SK-N-MC (cell line): Measurements from ENCODE around the gene APOC4.
"Not testable (repeated sequence)": the region's sequence is repeated elsewhere in the genome, so short reads cannot be mapped to it uniquely, and the experiment has no call there.

Experiments
- DNase-seq: peaks from one replicate; pipeline ENCODE4 v3.0.0-alpha.2; 2011; ENCODE audit warnings: low read depth, low spot score
- H3K27ac ChIP-seq: fragments of 200-600 bp; sonication (generic); 2 replicates; pipeline ENCODE4 v1.5.1; 2016; ENCODE audit warnings: mixed run types
- H3K36me3 ChIP-seq: fragments of 200-600 bp; sonication (generic); 2 replicates; pipeline ENCODE4 v1.6.1; 2017; ENCODE audit warnings: antibody characterized with exemption, low read length, mixed read lengths; ENCODE audit not compliant: insufficient read depth
- H3K4me3 ChIP-seq: fragments of 200-600 bp; sonication (generic); 2 replicates; pipeline ENCODE4 v1.5.1; 2016
- H3K9ac ChIP-seq: fragments of 200-600 bp; sonication (generic); 2 replicates; pipeline ENCODE4 v1.8.0; 2017; ENCODE audit warnings: mixed run types, mixed read lengths; ENCODE audit not compliant: insufficient read length
- H3K9me3 ChIP-seq: fragments of 200-600 bp; sonication (generic); 2 replicates; pipeline ENCODE4 v1.6.1; 2017; ENCODE audit warnings: low read depth, mild to moderate bottlenecking, antibody characterized with exemption, low read length, moderate library complexity, mixed read lengths
- EZH2 ChIP-seq: fragments of 200-600 bp; sonication (generic); IDR thresholded peaks from one replicate; pipeline ENCODE4 v1.6.1; 2017; ENCODE audit warnings: antibody characterized with exemption
- FOXP2 ChIP-seq: optimal IDR thresholded peaks from 2 replicates; pipeline ENCODE3; 2011; ENCODE audit warnings: mild to moderate bottlenecking, moderate library complexity; ENCODE audit not compliant: insufficient read depth; ENCODE audit errors: extremely low read length, control extremely low read depth
- POLR2AphosphoS5 ChIP-seq: IDR thresholded peaks from 2 replicates; pipeline ENCODE4 v1.6.1; 2012; ENCODE audit warnings: mild to moderate bottlenecking, low read depth, low read length, borderline replicate concordance

Gene APOC4

GRCh38 chr19:44968670-44969069, 26.6 kb downstream of the APOC4 start:
- no peaks in the 10 kb centered on the region for H3K9me3 ChIP-seq
- H3K36me3 ChIP-seq, result peaks cover 22% of the 10 kb centered on the region
- no peak for DNase-seq
- TF ChIP-seq EZH2, result no peak
- H3K4me3 ChIP-seq, result no peak overlapping the region
- no peak overlapping the region for H3K27ac ChIP-seq
- no peak overlapping the region for H3K9ac ChIP-seq

GRCh38 chr19:44969437-44969836, 27.4 kb downstream of the APOC4 start:
- Histone ChIP-seq H3K36me3 (peaks cover 28% of the 10 kb centered on the region), H3K9ac (no peak overlapping the region), H3K27ac (no peak overlapping the region), H3K4me3 (no peak overlapping the region), H3K9me3 (no peaks in the 10 kb centered on the region)
- no peak for DNase-seq
- TF ChIP-seq EZH2, result no peak
- no peak for TF ChIP-seq POLR2AphosphoS5
- TF ChIP-seq FOXP2, result no peak

DNA sequence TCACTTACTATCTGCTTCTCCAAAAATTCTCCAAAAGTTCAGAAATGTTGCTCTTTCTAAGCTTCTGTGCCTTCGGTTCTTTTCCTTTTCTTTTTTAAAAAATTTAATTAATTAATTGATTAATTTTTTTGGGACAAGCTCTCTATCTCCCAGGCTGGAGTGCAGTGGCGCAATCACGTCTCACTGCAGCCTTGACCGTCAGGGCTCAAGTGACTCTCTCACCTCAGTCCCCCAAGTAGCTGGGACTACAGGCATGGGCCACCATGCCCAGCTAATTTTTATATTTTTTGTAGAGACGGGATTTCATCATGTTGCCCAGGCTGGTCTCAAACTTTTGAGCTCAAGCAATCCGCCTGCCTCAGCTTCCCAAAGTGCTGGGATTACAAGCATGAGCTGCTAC, 29.4 kb downstream of the APOC4 start:
- H3K9ac ChIP-seq, H3K9me3 ChIP-seq, H3K4me3 ChIP-seq, DNase-seq, H3K27ac ChIP-seq: not testable (repeated sequence)
- H3K36me3 ChIP-seq, result peaks cover 38% of the 10 kb centered on the region

DNA sequence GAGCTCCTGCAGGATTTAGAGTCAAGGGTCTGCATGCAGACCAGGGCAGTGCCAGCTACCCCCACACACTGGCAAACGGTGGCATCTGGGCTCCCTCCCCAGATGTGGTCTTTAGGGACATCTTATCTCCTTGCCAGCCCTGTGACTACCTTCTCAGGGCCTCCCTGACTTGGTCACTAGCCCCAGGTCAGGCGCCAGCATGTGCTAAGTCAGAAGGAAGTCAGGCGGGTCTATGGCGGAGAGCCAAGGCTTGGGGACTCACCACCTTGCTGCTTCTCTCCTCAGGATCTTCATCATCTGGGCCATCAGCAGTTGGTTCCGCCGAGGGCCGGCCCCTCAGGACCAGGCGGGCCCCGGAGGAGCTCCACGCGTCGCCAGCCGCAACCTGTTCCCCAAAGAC, 30.8 kb downstream of the APOC4 start:
- H3K9ac ChIP-seq, result no peak overlapping the region
- no peak overlapping the region for H3K27ac ChIP-seq
- no peak overlapping the region for H3K4me3 ChIP-seq
- TF ChIP-seq FOXP2, result no peak
- TF ChIP-seq EZH2, result no peak
- no peak for TF ChIP-seq POLR2AphosphoS5
- DNase-seq, result no peak
- peaks cover 51% of the 10 kb centered on the region for H3K36me3 ChIP-seq
- H3K9me3 ChIP-seq, result no peaks in the 10 kb centered on the region

DNA sequence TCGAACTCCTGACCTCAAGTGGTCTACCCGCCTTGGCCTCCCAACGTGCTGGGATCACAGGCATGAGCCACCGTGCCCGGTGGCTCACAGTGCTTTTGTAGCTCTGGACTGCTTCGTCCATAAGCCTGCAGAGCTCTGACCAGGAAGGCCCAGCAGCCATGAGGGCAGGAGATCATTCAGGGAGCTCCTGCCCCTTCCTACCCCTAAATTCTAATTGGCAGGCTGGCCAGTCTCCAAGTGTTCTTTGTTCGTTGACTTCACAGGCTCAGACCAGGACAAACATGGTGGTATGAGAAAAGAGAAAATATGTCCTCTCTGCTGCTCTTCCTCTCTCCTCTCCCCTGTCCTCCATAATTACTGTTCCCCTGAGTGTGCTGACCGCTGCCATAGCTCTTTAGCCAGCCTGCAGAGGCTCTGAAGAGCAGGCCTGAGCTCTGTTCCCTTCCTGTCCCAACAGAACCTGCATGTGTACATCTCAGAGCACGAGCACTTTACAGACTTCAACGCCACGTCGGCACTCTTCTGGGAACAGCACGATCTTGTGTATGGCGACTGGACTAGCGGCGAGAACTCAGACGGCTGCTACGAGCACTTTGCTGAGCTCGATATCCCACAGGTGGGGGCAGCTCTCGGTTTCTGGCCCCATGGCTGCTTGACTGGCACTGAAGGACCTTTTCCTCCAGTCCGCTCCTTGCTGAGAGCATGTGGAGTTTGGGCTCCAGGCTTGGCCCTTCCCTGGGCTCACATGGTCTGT, 32.1 kb downstream of the APOC4 start:
- no peak overlapping the region for H3K4me3 ChIP-seq
- H3K9me3 ChIP-seq, result no peaks in the 10 kb centered on the region
- H3K36me3 ChIP-seq, result peaks cover 49% of the 10 kb centered on the region
- no peak for DNase-seq
- no peak overlapping the region for H3K9ac ChIP-seq
- no peak overlapping the region for H3K27ac ChIP-seq
- TF ChIP-seq FOXP2, result no peak
- no peak for TF ChIP-seq EZH2
- TF ChIP-seq POLR2AphosphoS5, result no peak

DNA sequence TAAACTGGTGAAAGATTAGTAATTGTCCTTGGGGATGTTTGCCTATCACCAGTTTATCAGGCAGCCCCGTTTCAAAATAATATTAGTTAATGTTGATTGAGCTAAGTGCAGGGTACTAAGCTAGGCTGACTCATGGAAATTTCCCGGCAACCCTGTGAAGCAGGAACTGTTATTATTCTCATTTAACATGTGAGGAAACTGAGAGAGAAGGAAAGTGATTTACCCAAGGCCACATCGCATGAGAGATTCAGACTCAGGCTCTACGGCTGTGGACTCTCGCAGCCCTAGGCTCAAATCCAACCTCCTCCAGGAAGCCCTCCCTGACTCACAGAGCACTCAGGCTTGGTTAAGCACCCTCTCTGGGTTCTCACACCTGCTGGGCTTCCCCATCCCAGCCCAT, 32.8 kb downstream of the APOC4 start:
- peaks cover 54% of the 10 kb centered on the region for H3K36me3 ChIP-seq
- TF ChIP-seq EZH2 (no peak), FOXP2 (no peak), POLR2AphosphoS5 (no peak)
- H3K9me3 ChIP-seq, result no peaks in the 10 kb centered on the region
- no peak overlapping the region for H3K4me3 ChIP-seq
- no peak overlapping the region for H3K27ac ChIP-seq
- no peak for DNase-seq
- H3K9ac ChIP-seq, result no peak overlapping the region

GRCh38 chr19:44975444-44975843, 33.4 kb downstream of the APOC4 start:
- TF ChIP-seq POLR2AphosphoS5 (no peak), EZH2 (no peak), FOXP2 (no peak)
- Histone ChIP-seq H3K27ac (no peak overlapping the region), H3K36me3 (peaks cover 56% of the 10 kb centered on the region)

DNA sequence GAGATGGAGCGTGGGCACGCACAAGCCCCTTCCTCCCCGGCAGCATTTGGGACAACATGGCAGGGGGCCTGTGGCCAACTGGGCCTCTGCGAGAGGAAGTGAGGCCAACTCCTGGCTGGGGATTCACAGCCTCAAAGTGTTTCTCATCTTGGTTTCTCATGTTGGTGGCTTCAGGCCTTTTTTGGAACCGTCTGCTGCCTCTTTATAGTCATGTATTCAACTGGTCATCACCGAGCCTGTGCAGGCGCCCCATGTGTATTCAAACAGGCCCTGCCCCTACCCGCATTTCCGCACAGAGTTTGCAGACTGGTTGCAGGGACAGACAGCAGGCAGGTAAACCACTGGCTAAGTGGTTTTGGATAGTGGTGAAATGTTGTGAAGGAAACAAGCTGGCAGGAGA, 42.0 kb downstream of the APOC4 start:
- Histone ChIP-seq H3K27ac (no peak overlapping the region), H3K9ac (no peak overlapping the region), H3K36me3 (peaks cover 16% of the 10 kb centered on the region), H3K4me3 (no peak overlapping the region), H3K9me3 (no peaks in the 10 kb centered on the region)
- no peak for TF ChIP-seq FOXP2
- no peak for TF ChIP-seq EZH2
- no peak for TF ChIP-seq POLR2AphosphoS5
- DNase-seq, result no peak

More at GRCh38 chr19:44975444-44975843, 33.4 kb downstream of the APOC4 start:
- H3K9me3 ChIP-seq, result no peaks in the 10 kb centered on the region
- H3K9ac ChIP-seq, result no peak overlapping the region
- no peak for DNase-seq
- H3K4me3 ChIP-seq, result no peak overlapping the region

DNA sequence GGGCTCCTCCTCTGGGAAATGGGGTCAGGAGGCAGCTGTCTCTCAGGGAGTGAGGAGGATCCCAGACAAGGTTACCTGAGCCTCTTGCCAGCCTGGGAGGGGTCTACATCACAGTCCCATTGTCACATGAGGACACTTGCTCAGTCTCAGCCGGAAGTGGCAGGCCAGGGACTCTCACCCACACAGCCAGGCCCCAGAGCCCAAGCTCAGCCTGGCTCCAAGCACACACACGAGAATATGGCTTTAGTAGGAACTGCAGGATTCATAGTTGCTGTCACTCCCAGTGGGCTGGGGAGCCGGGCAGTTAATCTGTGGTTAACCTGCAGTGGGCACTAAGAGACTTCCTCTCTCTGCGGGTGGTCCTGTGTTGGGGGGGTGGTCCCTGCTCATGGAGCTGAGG, 43.4 kb downstream of the APOC4 start:
- Histone ChIP-seq H3K36me3 (peaks cover 5% of the 10 kb centered on the region; the same call in 1 of the 2 replicates), H3K4me3 (no peak overlapping the region), H3K9ac (no peak overlapping the region), H3K9me3 (no peaks in the 10 kb centered on the region), H3K27ac (no peak overlapping the region)
- TF ChIP-seq EZH2 (no peak), FOXP2 (no peak), POLR2AphosphoS5 (no peak)
- no peak for DNase-seq
